Activated T-cell treated with anti-CD3 and anti-CD28 coated beads for 48 hours (primary cell): ENCODE measurements around the gene TTN.

Experiments
- DNase-seq: peaks from one replicate; pipeline ENCODE4 v3.0.0-alpha.2; 2020; ENCODE audit warnings: low read depth

Gene TTN

DNA sequence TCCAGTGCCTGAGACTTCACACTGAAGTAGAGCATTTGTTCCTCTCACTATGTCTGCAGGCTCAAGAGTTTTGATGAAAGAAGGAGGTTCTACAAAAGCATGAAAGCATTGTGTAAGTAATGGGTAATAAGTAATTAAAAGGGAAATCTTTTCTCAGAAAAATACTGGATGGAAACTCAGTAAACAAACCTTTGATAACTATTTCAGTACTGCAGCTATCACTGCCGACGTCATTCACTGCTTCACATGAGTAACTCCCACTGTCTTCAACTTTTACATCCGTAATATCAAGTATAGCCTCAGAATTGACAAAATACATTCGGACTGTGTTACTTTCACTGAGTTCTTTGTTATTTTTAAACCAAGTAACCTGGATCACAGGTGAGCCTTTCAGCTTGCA is 72.7 kb downstream of the TTN start:
- no peak for DNase-seq

DNA sequence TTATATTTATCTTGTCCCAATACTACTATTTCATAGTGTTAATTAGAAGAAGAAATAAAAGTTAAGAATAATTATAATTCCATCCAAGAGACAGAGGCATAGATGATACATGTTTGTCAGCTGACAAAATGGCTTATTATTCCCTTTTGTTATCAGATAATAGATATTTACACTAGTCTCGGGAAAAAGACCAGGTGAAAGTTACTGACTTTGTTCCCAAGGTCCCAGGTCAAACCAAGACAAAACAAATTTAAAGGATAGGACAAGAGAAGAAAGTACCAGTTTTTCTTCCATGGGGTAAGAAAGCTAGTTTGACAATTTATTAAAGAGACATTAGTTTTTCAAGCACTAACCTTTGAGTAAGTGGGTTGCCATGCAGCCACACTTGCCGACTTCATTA is 73.2 kb downstream of the TTN start:
- DNase-seq = no peak

DNA sequence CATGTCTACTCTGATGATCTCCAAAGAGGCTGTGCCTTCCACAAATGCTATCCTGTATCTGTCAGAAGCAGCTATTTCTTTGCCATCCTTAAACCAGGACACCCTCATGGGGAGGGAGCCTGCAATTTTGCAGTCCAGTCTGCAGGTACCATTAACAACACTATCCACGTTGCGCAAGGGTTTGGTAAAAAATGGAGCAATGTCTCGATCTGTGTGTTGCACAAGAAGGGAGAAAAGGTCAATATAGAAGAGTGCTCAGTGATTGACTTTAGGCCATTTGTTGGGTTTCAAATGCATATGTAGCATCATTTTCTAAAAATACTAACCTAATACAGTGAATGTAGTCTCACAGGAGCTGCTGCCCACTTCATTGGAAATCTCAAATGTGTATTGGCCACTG is 74.3 kb downstream of the TTN start:
- DNase-seq = no peak

DNA sequence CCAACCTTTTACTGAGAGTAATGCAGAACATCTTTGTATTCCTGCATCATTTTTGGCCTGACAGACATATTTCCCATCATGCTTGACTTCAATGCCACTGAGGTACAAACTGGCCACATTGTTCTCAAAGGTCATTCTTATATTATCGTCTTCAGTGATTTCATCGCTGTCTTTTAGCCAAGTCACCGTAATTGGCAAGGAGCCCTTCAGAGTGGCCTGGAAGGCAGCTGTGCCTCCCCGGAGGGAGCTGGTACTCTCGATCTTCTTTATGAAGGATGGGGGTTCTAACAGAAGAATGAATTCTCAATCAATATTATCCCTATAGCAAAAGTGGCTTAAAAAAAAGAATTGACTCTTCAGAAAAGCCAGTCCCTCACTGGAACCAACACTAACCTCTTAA is 75.9 kb downstream of the TTN start:
- DNase-seq = no peak

DNA sequence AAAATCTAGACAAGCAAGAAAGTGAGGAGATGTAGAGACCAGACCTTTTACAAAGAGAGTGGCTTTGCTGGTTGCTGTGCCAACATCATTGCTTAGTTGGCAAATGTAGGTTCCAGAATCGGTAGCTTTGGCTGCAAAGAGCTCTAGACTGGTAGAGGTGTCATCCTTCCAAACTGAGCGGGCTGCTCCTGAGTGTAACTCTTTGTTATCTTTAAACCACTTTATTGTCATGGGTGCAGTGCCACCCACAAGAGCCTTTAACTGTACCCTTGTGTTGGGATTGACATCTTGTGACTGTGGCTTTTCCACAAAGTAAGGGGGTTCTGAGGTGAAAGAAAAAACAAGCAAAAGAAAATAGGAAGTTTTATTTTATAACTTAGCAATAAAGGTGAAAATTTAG is 77.2 kb downstream of the TTN start:
- DNase-seq = no peak

DNA sequence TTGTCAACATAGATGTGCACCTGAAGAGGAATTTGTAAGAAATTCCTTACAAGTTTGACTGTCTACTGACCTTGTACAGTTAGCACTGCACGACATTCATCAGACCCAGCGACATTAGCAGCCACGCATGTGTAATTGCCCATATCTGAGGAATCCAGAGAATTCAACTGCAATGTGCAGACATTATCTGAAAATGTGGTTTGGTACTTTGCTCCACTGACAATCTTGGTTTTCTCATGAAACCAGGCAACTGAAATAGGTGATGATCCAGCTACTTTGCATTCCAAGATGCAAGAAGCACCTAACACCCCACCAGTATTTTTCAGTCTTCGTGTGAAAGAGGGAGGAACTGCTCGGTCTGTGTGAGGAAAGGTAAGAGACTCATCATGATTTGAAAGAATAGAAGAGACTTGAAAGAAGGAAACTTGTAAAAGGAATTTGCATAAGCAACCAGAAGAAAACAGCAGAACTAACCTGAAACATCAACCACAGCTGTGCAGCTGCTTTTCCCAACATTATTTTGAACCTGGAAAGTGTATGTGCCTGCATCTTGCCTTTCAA is 83.4 kb downstream of the TTN start:
- DNase-seq = no peak

DNA sequence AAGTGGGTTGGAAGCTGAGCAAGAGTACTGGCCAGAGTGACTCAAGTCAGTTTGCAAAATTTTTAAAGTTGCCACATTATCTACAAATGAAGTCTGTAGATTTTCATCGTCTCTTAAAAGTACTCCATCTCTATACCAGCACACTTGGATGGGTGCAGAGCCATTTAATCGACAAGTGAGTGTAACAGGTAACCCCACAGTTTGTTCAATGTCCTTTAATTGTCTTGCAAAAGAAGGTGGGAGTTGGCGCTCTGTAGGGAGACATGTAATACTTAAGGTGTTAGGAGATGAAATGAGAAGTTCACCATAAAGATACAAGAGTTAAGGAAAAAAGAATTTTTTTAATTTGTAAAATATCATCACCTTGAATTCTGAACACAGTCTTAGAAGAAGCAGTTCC is 84.9 kb downstream of the TTN start:
- no peak for DNase-seq

DNA sequence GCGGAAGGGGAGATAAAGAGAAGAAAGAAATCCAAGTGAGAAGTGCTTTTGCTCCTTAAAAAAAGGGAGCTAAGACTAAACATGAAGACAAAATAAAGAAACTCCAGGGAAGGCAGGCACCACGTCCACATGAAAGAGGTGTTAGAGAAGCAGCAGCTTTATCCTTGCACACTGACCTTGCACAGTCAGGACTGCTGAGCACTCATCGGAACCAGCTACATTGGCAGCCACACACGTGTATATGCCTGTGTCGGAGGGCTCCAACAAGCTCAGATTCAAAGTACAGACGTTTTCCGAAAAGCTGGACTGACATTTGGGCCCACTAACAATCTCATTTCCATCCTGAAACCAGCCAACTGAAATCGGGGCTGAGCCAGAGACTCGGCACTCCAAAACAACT is 88.2 kb downstream of the TTN start:
- no peak for DNase-seq

DNA sequence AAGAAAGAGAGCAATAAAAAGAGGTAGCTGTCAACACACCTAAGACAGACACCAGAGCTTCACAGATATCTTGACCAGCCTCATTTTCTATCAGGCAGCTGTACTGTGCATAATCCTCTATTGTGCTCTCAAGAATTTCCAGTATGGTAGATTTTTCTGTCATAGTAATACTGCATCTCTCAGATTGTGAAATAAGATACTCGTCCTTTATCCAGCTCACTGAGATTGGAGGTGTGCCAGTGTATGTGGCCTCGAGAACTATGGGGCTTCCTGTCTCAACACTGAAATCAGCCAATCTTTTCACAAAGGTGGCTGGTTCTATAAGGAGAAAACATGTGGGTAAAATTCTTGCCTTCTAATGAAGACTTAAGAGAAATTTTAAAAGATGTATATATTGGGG is 88.9 kb downstream of the TTN start:
- DNase-seq = no peak

DNA sequence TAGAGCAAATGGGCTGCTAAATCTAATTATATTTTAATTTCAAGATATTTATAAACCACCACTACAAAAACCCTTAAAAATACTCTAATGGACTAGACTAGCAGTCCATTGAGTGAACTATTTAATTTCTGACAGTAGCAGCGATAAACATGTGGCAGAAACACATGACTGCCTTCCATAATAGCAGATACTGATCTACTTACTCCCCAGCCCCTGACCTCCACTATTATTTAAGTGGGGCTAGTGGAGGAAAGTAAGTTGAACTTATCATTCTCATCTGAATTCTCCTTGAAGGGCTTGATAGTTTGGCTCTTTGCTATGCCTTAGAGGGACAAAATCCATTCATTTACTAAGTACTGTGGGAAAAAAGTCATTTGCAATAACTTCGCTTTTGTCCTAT is 90.8 kb downstream of the TTN start:
- DNase-seq = no peak

DNA sequence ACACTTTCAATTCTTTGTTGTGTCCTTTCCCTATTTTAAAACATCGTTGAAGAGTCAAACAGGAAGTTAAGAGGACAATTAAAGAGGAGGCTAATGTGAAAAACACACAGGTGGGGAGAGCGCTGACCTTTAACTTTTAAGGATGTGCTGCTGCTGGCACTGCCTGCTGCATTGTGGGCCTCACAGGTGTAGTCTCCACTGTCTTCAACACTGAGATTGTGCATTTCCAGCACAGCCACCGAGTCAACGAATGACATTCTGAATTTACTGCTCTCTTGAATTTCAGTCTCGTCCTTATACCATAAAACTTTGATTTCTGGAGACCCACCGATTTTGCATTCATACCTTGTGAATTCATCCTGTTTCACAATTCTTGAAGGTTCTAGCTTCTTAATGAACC is 91.9 kb downstream of the TTN start:
- no peak for DNase-seq

DNA sequence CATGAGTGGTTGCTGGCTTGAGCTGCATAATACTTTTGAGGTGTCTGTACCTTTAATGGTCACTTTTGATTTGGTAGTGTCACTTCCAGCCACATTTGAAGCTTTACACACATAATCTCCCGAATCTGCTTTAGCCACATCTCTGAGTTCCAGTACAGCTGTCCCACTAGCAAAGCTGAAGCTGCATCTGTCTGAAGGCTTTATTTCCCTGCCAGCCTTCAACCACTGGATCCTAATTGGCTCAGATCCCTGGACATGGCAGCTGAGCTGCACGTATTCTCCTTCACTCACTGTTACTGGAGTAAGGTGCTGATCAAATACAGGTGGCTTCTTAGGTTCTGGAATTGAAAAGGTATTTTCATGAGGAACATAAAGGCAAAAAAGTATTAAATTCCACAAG is 99.7 kb downstream of the TTN start:
- DNase-seq = no peak

DNA sequence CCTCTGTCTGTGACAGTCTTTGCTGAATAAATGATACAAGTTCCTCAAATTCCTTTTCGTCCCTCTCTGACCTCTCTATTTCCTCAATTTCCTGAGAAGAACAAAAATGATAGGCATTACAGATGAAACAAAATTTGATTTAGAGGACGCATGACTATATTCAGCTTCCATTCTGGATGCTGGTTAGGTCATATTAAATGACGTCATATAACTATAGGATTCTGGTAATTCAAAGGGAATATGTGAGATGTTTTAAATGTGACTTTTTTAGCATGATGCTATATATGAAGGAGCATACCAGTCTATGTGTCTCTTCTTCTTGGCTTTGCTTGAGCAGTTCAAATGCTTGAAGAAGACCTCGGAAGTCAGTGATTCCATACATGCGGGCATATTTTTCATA is 102.3 kb downstream of the TTN start:
- DNase-seq = no peak

DNA sequence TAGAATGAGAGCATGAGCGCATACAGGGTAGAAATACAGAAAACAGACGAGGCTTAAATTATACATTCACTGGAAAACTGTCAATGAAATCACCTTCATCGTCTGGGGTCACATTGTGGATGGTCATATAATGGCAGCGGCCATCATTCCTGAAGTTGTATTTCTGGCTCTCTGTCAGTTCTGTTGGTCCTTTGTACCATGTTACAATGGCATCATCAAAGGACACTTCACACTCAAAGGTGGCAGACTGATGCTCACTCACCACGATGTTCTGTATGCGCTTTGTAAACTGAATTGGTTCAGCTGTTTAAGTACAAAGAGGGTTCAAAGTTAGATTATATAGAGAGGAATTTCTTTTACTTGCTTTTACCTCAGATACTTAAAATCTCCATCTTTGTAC is 104.9 kb downstream of the TTN start:
- no peak for DNase-seq

DNA sequence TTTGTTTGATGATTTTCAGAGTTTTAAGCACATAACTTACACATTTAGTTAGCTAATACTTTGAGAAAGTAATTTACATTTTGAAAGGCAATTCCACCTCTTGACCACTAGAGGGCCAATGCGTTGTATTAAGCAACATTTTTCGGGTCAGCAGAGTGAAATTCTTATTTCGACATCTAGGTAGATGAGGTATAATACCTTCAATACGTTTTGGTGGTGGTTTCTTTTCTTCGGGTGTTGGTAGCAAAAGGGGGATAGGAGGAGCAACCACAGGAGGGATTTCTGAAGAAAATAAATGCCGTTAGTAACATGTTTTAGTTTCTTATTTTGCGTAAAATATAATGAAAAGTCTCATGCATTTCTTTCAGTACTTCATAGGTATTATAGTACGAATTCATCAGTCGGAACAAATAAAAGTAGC is 106.3 kb downstream of the TTN start:
- DNase-seq = no peak

DNA sequence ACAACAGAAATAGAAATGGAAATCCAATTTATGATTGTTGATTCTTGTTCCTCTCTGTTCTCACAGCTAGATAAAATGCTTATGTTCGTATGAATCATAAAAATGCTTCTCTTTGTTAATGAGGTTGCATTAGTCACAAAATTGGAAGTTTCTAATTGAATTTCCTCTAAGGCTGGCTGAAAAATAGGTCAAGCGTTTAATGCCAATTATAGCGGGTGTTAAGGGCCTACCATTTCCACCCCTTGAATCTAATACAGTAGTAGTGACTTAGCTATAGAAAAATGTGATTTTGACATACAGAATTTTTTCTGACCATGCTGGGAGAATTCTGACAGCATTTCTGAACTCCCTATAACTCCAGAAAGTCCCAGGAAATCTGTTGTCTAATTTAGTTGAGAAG is 107.1 kb downstream of the TTN start:
- DNase-seq = no peak

DNA sequence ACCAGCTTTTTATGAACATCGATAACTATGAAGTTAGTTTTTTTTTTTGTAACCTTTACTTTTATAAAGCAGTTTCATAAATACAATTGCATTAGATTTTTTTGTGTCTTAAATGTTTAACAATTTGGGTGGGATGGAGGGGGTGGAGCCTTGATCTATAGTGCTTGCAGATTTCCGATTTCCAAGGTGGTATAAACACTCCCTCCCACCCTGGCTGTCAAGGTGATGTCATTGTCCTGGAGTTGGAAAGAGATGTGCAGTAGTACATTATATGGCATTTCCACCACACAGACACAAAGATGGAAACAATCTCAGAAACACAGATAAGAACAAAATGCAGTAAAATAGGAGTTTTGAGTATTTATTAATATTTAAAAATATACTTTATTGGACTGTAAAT is 114.4 kb downstream of the TTN start:
- DNase-seq = no peak

DNA sequence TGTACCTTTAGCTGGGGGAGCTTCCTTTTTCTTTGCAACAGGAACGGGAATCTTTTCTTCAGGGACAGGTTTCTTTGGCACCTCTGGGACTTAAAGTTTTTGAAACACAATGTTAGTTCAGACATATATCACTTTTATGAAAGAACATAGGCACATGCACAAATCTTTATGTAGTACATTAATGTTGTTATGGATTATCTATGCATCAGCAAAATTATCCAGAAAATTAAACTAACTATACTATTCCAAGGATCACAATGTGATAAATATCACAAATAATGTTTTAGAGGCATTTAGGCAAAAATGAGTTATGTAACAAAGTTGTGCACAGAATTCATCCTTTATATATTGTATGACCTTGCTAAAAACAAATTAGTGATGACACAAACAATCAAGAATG is 117.4 kb downstream of the TTN start:
- no peak for DNase-seq

DNA sequence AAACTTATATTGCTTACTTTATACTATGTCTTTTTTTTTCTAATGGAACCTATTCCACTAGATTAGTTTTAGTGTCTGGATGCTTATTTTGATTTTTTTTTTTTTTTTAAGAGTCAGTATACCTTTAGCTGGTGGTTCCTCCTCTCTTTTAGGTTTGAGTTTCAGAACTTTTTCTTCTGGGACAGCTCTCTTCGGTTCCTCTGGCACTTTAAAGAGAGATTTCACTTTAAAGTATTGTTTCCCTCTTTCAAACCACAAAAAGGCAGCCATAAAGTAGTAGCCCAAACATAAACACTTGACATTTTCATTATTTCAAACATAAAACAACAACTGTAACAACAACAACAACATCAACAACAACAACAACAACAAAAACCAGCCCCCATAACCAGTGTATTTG is 123.3 kb downstream of the TTN start:
- DNase-seq = no peak

DNA sequence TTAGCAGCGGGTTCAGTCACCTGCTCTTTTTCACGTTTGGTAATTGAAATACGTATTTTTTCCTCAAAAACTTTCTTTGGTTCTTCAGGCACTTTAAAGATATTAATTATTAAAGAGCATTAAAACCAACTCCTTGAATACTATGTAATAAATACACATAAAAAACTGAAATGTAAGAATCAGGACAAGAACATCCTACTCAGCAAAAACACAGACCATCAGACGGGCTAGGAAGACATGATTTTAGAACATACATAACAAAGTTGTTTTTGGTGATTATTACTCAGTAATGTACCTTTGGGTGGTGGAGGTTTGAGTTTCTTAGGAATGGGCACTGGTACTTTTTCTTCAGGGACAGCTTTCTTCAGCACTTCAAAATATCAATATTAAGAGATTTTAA is 126.1 kb downstream of the TTN start:
- no peak for DNase-seq

DNA sequence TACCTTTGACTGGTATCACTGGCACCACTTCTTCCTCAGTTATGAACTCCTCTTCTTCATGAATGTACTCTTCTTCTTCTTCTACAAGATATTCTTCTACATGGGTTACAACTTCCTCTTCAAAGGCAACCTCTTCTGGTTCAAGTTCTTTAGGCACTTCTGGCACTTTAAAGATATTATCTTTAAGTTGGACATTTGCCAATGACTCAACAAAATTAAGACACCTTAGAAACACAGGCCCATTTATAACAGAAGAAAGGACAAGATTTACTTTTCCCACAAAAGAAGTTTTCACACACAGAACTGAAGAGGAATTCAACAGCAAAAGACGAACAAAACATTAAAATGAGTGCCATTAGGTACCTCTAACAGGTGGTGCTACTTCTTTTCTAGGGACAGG is 127.3 kb downstream of the TTN start:
- DNase-seq = no peak

DNA sequence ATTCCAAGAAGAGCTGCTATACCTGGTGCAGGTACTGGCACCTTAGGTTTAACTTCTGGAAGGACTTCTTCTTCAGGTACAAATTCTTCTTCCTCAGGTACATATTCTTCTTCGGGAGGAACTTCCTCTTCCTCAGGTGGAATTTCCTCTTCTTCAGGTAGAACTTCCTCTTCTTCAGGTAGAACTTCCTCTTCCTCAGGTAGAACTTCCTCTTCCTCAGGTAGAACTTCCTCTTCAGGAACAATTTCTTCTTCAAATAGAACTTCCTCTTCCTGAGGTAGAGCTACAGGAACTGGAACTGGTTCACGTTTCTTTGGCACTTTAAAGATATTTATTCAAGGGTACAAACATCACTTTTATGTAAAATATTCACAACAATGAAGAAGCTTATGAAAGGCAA is 129.6 kb downstream of the TTN start:
- DNase-seq = no peak

DNA sequence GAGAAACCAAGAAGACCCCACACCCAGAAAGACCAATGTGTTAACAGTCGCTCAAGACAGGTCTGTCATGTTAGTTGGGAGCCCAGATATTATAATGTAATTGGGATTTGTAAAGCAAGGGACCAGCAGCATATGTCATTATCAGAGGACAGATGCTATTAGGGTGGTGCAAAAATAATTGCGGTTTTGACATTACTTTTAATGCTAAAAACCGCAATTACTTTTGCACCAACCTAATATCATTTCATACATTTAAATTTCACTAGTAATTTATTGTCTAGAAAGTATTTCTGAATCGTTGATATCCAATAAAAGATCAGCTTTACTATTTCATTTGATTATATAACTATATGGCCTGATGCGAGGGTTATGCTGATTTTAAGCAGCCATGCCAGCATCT is 131.2 kb downstream of the TTN start:
- DNase-seq = no peak

DNA sequence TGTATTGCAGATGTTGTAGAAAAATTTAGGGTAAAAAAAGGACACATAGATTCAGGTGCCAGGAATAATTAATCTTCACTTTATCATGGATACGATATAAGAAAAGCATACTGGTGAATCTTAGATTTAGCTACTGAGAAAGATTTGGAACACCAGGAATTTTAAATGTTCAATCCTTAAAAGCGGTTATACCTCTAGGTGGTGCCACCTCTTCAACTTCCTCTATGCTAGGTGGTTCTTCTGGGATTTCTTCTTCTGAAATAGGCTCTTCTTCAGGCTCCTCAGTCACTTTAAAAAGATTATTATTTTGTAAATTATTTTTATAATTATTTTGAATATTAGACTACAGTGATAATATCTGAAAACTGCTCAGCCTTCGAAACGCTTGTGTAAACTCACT is 133.1 kb downstream of the TTN start:
- DNase-seq = no peak

DNA sequence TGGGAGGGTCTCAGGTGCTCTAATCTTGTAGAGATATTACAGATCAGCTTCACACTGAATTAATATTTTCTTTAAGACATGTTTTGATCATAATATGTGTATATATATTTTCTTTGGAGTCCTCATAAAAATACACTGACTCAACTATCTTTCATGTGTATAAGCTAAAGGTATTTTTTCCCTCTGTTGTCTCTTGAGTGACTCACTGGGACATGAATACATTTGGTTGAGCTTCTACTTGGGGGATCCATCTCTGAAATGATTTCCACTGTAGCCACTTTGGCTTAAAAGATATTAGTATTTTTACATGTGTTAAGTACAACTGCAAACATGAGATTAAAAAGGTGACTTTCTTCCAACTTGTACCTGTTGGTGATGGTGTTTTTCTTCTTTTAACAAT is 140.8 kb downstream of the TTN start:
- DNase-seq = no peak
